A549 (cell line): ENCODE measurements around the gene LGR6. TPM values are rescaled to one million over a fixed set of nuclear protein-coding genes. Genes with fewer than 3 reads are reported as not detected.

ENCODE experiments used
- ATAC-seq, 2 experiments: fragments of 200-7000 bp in 1 of 2; fragments of >200 bp in 1 of 2; cut with Nextera tagmentation in 1 of 2; cut with Tn5 transposase in 1 of 2; 3 replicates each; pipeline versions ENCODE4 v1.8.0 to v1.9.1; 2018 to 2020; ENCODE audit warnings: mild to moderate bottlenecking in 1 of 2, moderate library complexity in 1 of 2
- CTCF ChIA-PET: fragments of 300-600 bp; sonication (Branson Sonifier 250); formaldehyde crosslinking; extraction: SDS; loops from one replicate; lab custom pipeline; 2021; ENCODE audit warnings: antibody characterized with exemption, inconsistent platforms; lab: Yijun Ruan, JAX
- POLR2A ChIA-PET: fragments of 350-600 bp; formaldehyde crosslinking; extraction: SDS; loops from one replicate; lab custom pipeline; 2021; ENCODE audit warnings: antibody characterized with exemption, inconsistent platforms; lab: Yijun Ruan, JAX
- DNase-seq, 2 experiments: peaks; one replicate each; pipeline versions ENCODE4 v3.0.0 to v3.0.0-alpha.2; 2011 to 2016; ENCODE audit warnings: low read depth in 1 of 2, low spot score in 1 of 2
- FAIRE-seq: peaks from 2 replicates; lab custom pipeline; 2011; peaks lifted over from hg19 to GRCh38; lab: Jason Lieb, UNC
- H3K27ac ChIP-seq, 2 experiments: fragments of >200 bp; sonication (Bioruptor Twin); formaldehyde crosslinking; 3 replicates each; pipeline ENCODE4 v1.5.1; 2016 to 2017
- H3K4me1 ChIP-seq: fragments of >200 bp; sonication (Bioruptor Twin); formaldehyde crosslinking; 3 replicates; pipeline ENCODE4 v1.6.1; 2016
- H3K4me2 ChIP-seq: fragments of >200 bp; sonication (Bioruptor Twin); formaldehyde crosslinking; 3 replicates; pipeline ENCODE4 v1.6.1; 2016
- H3K4me3 ChIP-seq: fragments of >200 bp; sonication (Bioruptor Twin); formaldehyde crosslinking; 3 replicates; pipeline ENCODE4 v1.5.1; 2016
- H3K9me3 ChIP-seq: fragments of >200 bp; sonication (Bioruptor Twin); formaldehyde crosslinking; 3 replicates; pipeline ENCODE4 v1.6.1; 2016
- CBX2 ChIP-seq: fragments of 200-600 bp; sonication (generic); IDR thresholded peaks from 2 replicates; pipeline ENCODE4 v1.6.1; 2016; ENCODE audit warnings: low read depth, mild to moderate bottlenecking, borderline replicate concordance
- CBX8 ChIP-seq: fragments of 200-600 bp; sonication (generic); IDR thresholded peaks from 2 replicates; pipeline ENCODE4 v1.6.1; 2016
- CEBPB ChIP-seq, 2 experiments: fragments of >200 bp in 1 of 2; sonication (Bioruptor Twin) in 1 of 2; formaldehyde crosslinking in 1 of 2; IDR thresholded peaks; 2 replicates each; pipeline ENCODE4 v1.6.1; 2012 to 2016
- CHD2 ChIP-seq: fragments of 150-350 bp; IDR thresholded peaks from 2 replicates; pipeline ENCODE4 v1.6.1; 2014; ENCODE audit warnings: low read length; ENCODE audit not compliant: partially characterized antibody
- EHF ChIP-seq: fragments of 250-450 bp; sonication (Bioruptor Pico); IDR thresholded peaks from 2 replicates; pipeline ENCODE4 v1.5.0; 2020; ENCODE audit warnings: mild to moderate bottlenecking
- EP300 ChIP-seq, 2 experiments: fragments of >200 bp; sonication (Bioruptor Twin); formaldehyde crosslinking; IDR thresholded peaks; 2 replicates in 1 of 2; 3 replicates in 1 of 2; pipeline ENCODE4 v1.6.1; 2016 to 2017
- ESRRA ChIP-seq: fragments of 150-350 bp; IDR thresholded peaks from 2 replicates; pipeline ENCODE4 v1.6.1; 2014; ENCODE audit warnings: mild to moderate bottlenecking, low read length, borderline replicate concordance
- FOSL2 ChIP-seq, 2 experiments: fragments of 450-650 bp in 1 of 2; fragments of >200 bp in 1 of 2; sonication (Bioruptor Twin) in 1 of 2; formaldehyde crosslinking; IDR thresholded peaks; 2 replicates each; pipeline versions ENCODE4 v1.5.0 to v1.6.1; 2016 to 2020; ENCODE audit warnings: mild to moderate bottlenecking in 1 of 2, moderate library complexity in 1 of 2
- FOXS1 ChIP-seq: fragments of 250-450 bp; sonication (Bioruptor Pico); IDR thresholded peaks from 2 replicates; pipeline ENCODE4 v1.5.0; 2020; ENCODE audit warnings: mild to moderate bottlenecking, moderate library complexity
- HEYL ChIP-seq: fragments of 250-450 bp; sonication (Bioruptor Pico); IDR thresholded peaks from 2 replicates; pipeline ENCODE4 v1.8.0; 2021; ENCODE audit warnings: mild to moderate bottlenecking, moderate library complexity
- HOXB13 ChIP-seq: fragments of 250-450 bp; sonication (Bioruptor Pico); IDR thresholded peaks from 2 replicates; pipeline ENCODE4 v1.5.0; 2020; ENCODE audit warnings: low read depth, mild to moderate bottlenecking, moderate library complexity
- JUN ChIP-seq, 2 experiments: fragments of >200 bp; sonication (Bioruptor Twin); formaldehyde crosslinking; IDR thresholded peaks; 2 replicates in 1 of 2; 3 replicates in 1 of 2; pipeline ENCODE4 v1.6.1; 2016 to 2017
- JUNB ChIP-seq: fragments of >200 bp; sonication (Bioruptor Twin); formaldehyde crosslinking; IDR thresholded peaks from 2 replicates; pipeline ENCODE4 v1.6.1; 2016
- KDM5A ChIP-seq: fragments of 200-600 bp; sonication (generic); IDR thresholded peaks from 2 replicates; pipeline ENCODE4 v1.6.1; 2016; ENCODE audit warnings: antibody characterized with exemption, mild to moderate bottlenecking
- NR3C1 ChIP-seq: fragments of >200 bp; sonication (Bioruptor Twin); formaldehyde crosslinking; IDR thresholded peaks from 3 replicates; pipeline ENCODE4 v1.6.1; 2017
- PHF8 ChIP-seq: fragments of 200-600 bp; sonication (generic); IDR thresholded peaks from 2 replicates; pipeline ENCODE4 v1.6.1; 2016; ENCODE audit warnings: low read depth, mild to moderate bottlenecking, antibody characterized with exemption, moderate library complexity, borderline replicate concordance
- POLR2AphosphoS2 ChIP-seq: conservative IDR thresholded peaks from 2 replicates; pipeline ENCODE4 v1.6.1; 2012; ENCODE audit warnings: low read length, improper control_type of control experiment, inconsistent platforms
- RARB ChIP-seq: fragments of 250-450 bp; sonication (Bioruptor Pico); IDR thresholded peaks from 2 replicates; pipeline ENCODE4 v1.8.0; 2021; ENCODE audit warnings: mild to moderate bottlenecking, moderate library complexity
- RCOR1 ChIP-seq: fragments of 150-350 bp; IDR thresholded peaks from 2 replicates; pipeline ENCODE4 v1.6.1; 2014; ENCODE audit warnings: antibody characterized with exemption, low read length, low read depth
- SMC3 ChIP-seq: fragments of >200 bp; sonication (Bioruptor Twin); formaldehyde crosslinking; IDR thresholded peaks from 3 replicates; pipeline ENCODE4 v1.6.1; 2018; ENCODE audit warnings: inconsistent platforms
- TFCP2L1 ChIP-seq: fragments of 250-450 bp; sonication (Bioruptor Pico); IDR thresholded peaks from 2 replicates; pipeline ENCODE4 v1.5.0; 2021; ENCODE audit warnings: mild to moderate bottlenecking
- TP53 ChIP-seq: fragments of 250-450 bp; sonication (Bioruptor Pico); IDR thresholded peaks from 2 replicates; pipeline ENCODE4 v1.5.0; 2021; ENCODE audit warnings: mild to moderate bottlenecking, moderate library complexity
- ZC3H11A ChIP-seq: fragments of 450-650 bp; IDR thresholded peaks from 2 replicates; pipeline ENCODE4 v1.6.1; 2014; ENCODE audit warnings: antibody characterized with exemption, mild to moderate bottlenecking
- ZNF302 ChIP-seq: fragments of 250-450 bp; sonication (Bioruptor Pico); IDR thresholded peaks from 2 replicates; pipeline ENCODE4 v1.9.0; 2021; ENCODE audit warnings: inconsistent platforms, mild to moderate bottlenecking, moderate library complexity
- ZSCAN20 ChIP-seq: fragments of 250-450 bp; sonication (Bioruptor Pico); IDR thresholded peaks from 2 replicates; pipeline ENCODE4 v1.8.0; 2022; ENCODE audit warnings: mild to moderate bottlenecking, moderate library complexity
- WGBS: methylation state at CpG from one replicate; pipeline ENCODE4 v1.1.6; 2017; ENCODE audit errors: missing lambda C conversion rate; 5-methylcytosine and 5-hydroxymethylcytosine counted together
- polyA plus RNA-seq, 4 experiments: library from polyadenylated mRNA; depleted of rRNA in 3 of 4; stranded (reverse); fragments of >200 nt; fragmentation: RNase III in 1 of 4; extraction: RNeasy Plus Mini Kit Qiagen cat#74134 plus additional on column Dnase treatment in 1 of 4; gene quantifications; 2 replicates in 3 of 4; 3 replicates in 1 of 4; pipeline ENCODE4 v1.2.3, GENCODE V29; 2011 to 2017
- TF ChIP-seq, protein P1 (sequence below): fragments of >200 bp; sonication (Bioruptor Twin); formaldehyde crosslinking; IDR thresholded peaks from 3 replicates; pipeline ENCODE4 v1.6.1; 2016
- TF ChIP-seq, protein P2 (sequence below): fragments of >200 bp; sonication (Bioruptor Twin); formaldehyde crosslinking; IDR thresholded peaks from 2 replicates; pipeline ENCODE4 v1.6.1; 2016
- TF ChIP-seq, protein P3 (sequence below): fragments of 200-600 bp; sonication (generic); IDR thresholded peaks from 2 replicates; pipeline ENCODE4 v1.6.1; 2016; ENCODE audit warnings: antibody characterized with exemption, mild to moderate bottlenecking, moderate library complexity

The LGR6 gene
- polyA plus RNA-seq, 2 of the 4 experiments (the other 2 are of a cell fraction) = 0.84 to 1.1 TPM

DNA sequence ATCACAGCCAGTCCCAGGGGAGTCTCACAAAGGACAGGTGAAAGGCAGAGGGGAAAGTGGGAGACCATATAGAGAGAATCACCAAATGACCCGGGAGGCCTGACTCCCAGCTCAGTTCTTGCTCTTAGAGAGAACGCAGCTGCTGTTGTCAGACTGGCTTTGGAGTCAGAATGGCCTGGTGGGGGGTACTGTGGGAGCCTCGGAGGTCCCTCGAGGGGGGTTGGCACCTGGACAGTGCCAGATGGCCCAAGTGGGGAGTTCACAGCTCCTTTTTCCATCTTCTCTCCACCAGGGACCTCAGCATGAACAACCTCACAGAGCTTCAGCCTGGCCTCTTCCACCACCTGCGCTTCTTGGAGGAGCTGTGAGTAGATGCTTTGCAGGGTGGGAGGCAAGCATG, 31.5 kb downstream of the LGR6 start:
- no peak overlapping the region for H3K4me3 ChIP-seq
- peaks cover 34% of the 10 kb centered on the region for H3K4me1 ChIP-seq
- no peak overlapping the region for H3K27ac ChIP-seq
- no peak overlapping the region for H3K4me2 ChIP-seq
- FAIRE-seq (no peak), DNase-seq (no peak), ATAC-seq (no peak)
- H3K9me3 ChIP-seq = no peaks in the 10 kb centered on the region
- POLR2A ChIA-PET = no interaction called here
- TF ChIP-seq HOXB13 (no peak), JUNB (no peak), PHF8 (no peak), CBX8 (no peak), KDM5A (no peak), RARB (no peak), CBX2 (no peak), ZSCAN20 (no peak), TFCP2L1 (CRISPR knock-in tag) (no peak), FOXS1 (CRISPR knock-in tag) (no peak), CEBPB (IDR thresholded peaks at IDR 0.05) (no peak), EHF (CRISPR knock-in tag) (no peak), HEYL (CRISPR knock-in tag) (no peak), ZC3H11A (no peak), NR3C1 (no peak), CHD2 (no peak), POLR2AphosphoS2 (no peak), JUN (IDR thresholded peaks at IDR 0.05) (no peak)
- CTCF ChIA-PET = interaction anchor here (1.2 to 7.5 kb wide), 6 partner anchors 9 to 91 kb away, joined by 3 to 73 read pairs (median 15); partner anchors contain the start of gene LGR6
- 66% methylated on average over 5 of the region's 5 CpGs for WGBS

DNA sequence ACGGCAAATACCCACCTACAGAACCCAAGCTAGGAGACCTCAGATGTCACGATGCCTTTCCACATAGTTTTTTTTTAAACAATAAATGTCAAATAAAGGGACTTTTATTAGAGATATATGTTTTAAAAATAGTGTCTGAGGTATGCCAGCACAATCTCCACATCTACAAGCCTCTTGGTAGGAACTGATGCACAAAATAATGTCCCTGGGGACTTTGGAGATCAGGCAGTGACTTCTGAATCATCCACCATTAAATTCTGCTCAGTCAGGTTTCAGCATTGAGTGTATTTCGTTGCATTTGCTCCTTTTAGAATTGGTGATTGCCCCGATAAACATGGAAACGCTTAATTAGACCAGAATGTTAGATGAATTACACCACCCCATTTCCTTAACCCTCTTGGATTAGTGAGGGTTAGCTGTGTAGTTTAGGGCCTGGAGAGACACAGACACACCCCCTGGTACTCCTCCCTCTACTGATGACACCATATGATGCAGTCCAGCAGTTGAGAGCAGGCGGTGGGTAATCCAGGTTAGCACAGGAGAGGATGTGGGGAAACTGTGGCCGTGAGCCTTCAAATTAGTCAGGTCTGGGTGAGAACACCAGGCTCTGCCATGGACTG, 33.6 kb downstream of the LGR6 start:
- 74% methylated on average over 7 of the region's 7 CpGs for WGBS
- H3K4me2 ChIP-seq = no peak overlapping the region
- no peaks in the 10 kb centered on the region for H3K9me3 ChIP-seq
- no peak overlapping the region for H3K27ac ChIP-seq
- ChIA-PET CTCF (interaction anchor here (2.0 to 7.5 kb wide), 5 partner anchors 9 to 89 kb away, joined by 7 to 73 read pairs (median 21); partner anchors contain the start of gene LGR6), POLR2A (no interaction called here)
- H3K4me3 ChIP-seq = no peak overlapping the region
- peaks cover 20% of the 10 kb centered on the region for H3K4me1 ChIP-seq
- ATAC-seq = no peak
- TF ChIP-seq, protein P1, sequence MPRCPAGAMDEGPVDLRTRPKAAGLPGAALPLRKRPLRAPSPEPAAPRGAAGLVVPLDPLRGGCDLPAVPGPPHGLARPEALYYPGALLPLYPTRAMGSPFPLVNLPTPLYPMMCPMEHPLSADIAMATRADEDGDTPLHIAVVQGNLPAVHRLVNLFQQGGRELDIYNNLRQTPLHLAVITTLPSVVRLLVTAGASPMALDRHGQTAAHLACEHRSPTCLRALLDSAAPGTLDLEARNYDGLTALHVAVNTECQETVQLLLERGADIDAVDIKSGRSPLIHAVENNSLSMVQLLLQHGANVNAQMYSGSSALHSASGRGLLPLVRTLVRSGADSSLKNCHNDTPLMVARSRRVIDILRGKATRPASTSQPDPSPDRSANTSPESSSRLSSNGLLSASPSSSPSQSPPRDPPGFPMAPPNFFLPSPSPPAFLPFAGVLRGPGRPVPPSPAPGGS = no peak
- no peak for TF ChIP-seq FOXS1 (CRISPR knock-in tag)
- no peak for TF ChIP-seq EP300 (IDR thresholded peaks at IDR 0.05)
- no peak for TF ChIP-seq NR3C1
- TF ChIP-seq FOSL2 (IDR thresholded peaks at IDR 0.05) = no peak
- no peak for TF ChIP-seq FOSL2 (CRISPR knock-in tag; IDR thresholded peaks at IDR 0.05)
- TF ChIP-seq, protein P2, sequence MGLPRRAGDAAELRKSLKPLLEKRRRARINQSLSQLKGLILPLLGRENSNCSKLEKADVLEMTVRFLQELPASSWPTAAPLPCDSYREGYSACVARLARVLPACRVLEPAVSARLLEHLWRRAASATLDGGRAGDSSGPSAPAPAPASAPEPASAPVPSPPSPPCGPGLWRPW = no peak
- TF ChIP-seq POLR2AphosphoS2 = no peak
- TF ChIP-seq CEBPB (IDR thresholded peaks at IDR 0.05) = no peak
- TF ChIP-seq, protein P3, sequence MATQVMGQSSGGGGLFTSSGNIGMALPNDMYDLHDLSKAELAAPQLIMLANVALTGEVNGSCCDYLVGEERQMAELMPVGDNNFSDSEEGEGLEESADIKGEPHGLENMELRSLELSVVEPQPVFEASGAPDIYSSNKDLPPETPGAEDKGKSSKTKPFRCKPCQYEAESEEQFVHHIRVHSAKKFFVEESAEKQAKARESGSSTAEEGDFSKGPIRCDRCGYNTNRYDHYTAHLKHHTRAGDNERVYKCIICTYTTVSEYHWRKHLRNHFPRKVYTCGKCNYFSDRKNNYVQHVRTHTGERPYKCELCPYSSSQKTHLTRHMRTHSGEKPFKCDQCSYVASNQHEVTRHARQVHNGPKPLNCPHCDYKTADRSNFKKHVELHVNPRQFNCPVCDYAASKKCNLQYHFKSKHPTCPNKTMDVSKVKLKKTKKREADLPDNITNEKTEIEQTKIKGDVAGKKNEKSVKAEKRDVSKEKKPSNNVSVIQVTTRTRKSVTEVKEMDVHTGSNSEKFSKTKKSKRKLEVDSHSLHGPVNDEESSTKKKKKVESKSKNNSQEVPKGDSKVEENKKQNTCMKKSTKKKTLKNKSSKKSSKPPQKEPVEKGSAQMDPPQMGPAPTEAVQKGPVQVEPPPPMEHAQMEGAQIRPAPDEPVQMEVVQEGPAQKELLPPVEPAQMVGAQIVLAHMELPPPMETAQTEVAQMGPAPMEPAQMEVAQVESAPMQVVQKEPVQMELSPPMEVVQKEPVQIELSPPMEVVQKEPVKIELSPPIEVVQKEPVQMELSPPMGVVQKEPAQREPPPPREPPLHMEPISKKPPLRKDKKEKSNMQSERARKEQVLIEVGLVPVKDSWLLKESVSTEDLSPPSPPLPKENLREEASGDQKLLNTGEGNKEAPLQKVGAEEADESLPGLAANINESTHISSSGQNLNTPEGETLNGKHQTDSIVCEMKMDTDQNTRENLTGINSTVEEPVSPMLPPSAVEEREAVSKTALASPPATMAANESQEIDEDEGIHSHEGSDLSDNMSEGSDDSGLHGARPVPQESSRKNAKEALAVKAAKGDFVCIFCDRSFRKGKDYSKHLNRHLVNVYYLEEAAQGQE = no peak
- TF ChIP-seq ESRRA = no peak
- TF ChIP-seq SMC3 = no peak
- no peak for TF ChIP-seq ZNF302 (CRISPR knock-in tag)
- no peak for TF ChIP-seq HEYL (CRISPR knock-in tag)
- no peak for TF ChIP-seq TP53 (CRISPR knock-in tag)
- no peak for TF ChIP-seq RCOR1
- no peak for DNase-seq
- no peak for FAIRE-seq
